Fibroblast of lung (primary cell): ENCODE results near the gene CERS1. TPM values are rescaled to one million over a fixed set of nuclear protein-coding genes. Genes with fewer than 3 reads are reported as not detected.

Experiments
- DNase-seq, 2 donors: peaks; one replicate each; pipeline versions ENCODE4 v3.0.0 to v3.0.0-alpha.2; 2010; ENCODE audit warnings: low read depth in 2 of 2
- H2AFZ ChIP-seq: 2 replicates; pipeline ENCODE4 v1.5.1; 2012; ENCODE audit warnings: low read length, control low read depth, inconsistent platforms
- H3K27ac ChIP-seq: 2 replicates; pipeline ENCODE4 v1.5.1; 2011; ENCODE audit warnings: low read length, control low read depth; ENCODE audit not compliant: insufficient read depth
- H3K27me3 ChIP-seq: 2 replicates; pipeline ENCODE4 v1.5.1; 2011; ENCODE audit warnings: mild to moderate bottlenecking, low read length; ENCODE audit not compliant: control insufficient read depth, insufficient read depth
- H3K36me3 ChIP-seq: 2 replicates; pipeline ENCODE4 v1.5.1; 2011; ENCODE audit warnings: low read length; ENCODE audit not compliant: control insufficient read depth, insufficient read depth
- H3K4me1 ChIP-seq: 2 replicates; pipeline ENCODE4 v1.5.1; 2011; ENCODE audit warnings: low read length; ENCODE audit not compliant: control insufficient read depth, insufficient read depth; ENCODE audit errors: extremely low read depth
- H3K4me2 ChIP-seq: 2 replicates; pipeline ENCODE4 v1.5.1; 2011; ENCODE audit warnings: low read length, control low read depth; ENCODE audit not compliant: insufficient read depth; ENCODE audit errors: extremely low read depth
- H3K4me3 ChIP-seq, 4 experiments: fragments of 200-600 bp in 1 of 4; sonication (generic) in 1 of 4; replicated peaks in 1 of 4; 2 replicates each; pipeline ENCODE4 v1.5.1; 2011 to 2016; ENCODE audit warnings: low read length in 4 of 4, low read depth in 3 of 4, mild to moderate bottlenecking in 3 of 4, control low read depth in 2 of 4, inconsistent platforms in 1 of 4, mixed read lengths in 1 of 4; ENCODE audit not compliant: insufficient read depth in 1 of 4; ENCODE audit errors: control extremely low read depth in 1 of 4
- H3K79me2 ChIP-seq: 2 replicates; pipeline ENCODE4 v1.5.1; 2012; ENCODE audit warnings: mild to moderate bottlenecking, low read length, inconsistent platforms; ENCODE audit not compliant: control insufficient read depth, insufficient read depth
- H3K9ac ChIP-seq: 2 replicates; pipeline ENCODE4 v1.5.1; 2011; ENCODE audit warnings: mild to moderate bottlenecking, low read length, control low read depth; ENCODE audit not compliant: insufficient read depth
- H3K9me3 ChIP-seq: 2 replicates; pipeline ENCODE4 v1.5.1; 2012; ENCODE audit warnings: low read depth, low read length; ENCODE audit not compliant: control insufficient read depth, insufficient read depth
- H4K20me1 ChIP-seq: 2 replicates; pipeline ENCODE4 v1.5.1; 2011; ENCODE audit warnings: low read length; ENCODE audit not compliant: control insufficient read depth, insufficient read depth; ENCODE audit errors: extremely low read depth
- CTCF ChIP-seq, 2 donors: IDR thresholded peaks in 1 of 2; conservative IDR thresholded peaks in 1 of 2; 1 replicate in 1 of 2; 2 replicates in 1 of 2; pipeline ENCODE4 v1.5.1; 2011 to 2012; ENCODE audit warnings: low read length in 2 of 2, control low read depth in 1 of 2, inconsistent platforms in 1 of 2, low read depth in 1 of 2, mild to moderate bottlenecking in 1 of 2
- EZH2 ChIP-seq: IDR thresholded peaks from 2 replicates; pipeline ENCODE4 v1.5.1; 2012; ENCODE audit warnings: low read length, control low read depth, mild to moderate bottlenecking; ENCODE audit errors: missing control alignments
- polyA plus RNA-seq, 2 donors: library from polyadenylated mRNA; depleted of rRNA in 1 of 2; stranded (reverse) in 1 of 2; unstranded in 1 of 2; fragments of >200 nt; gene quantifications; 2 replicates each; pipeline ENCODE4 v1.2.1, GENCODE V29; 2011 to 2012; ENCODE audit warnings: missing spikeins in 1 of 2
- total RNA-seq: library from RNA; depleted of rRNA; stranded (reverse); fragments of >200 nt; gene quantifications from 2 replicates; pipeline ENCODE4 v1.2.1, GENCODE V29; 2014

Gene CERS1
- total and polyA plus RNA-seq, 2 donors (not counting 1 experiment from before 2014, with no cell fraction given) = 0.23 to 1.7 TPM

DNA sequence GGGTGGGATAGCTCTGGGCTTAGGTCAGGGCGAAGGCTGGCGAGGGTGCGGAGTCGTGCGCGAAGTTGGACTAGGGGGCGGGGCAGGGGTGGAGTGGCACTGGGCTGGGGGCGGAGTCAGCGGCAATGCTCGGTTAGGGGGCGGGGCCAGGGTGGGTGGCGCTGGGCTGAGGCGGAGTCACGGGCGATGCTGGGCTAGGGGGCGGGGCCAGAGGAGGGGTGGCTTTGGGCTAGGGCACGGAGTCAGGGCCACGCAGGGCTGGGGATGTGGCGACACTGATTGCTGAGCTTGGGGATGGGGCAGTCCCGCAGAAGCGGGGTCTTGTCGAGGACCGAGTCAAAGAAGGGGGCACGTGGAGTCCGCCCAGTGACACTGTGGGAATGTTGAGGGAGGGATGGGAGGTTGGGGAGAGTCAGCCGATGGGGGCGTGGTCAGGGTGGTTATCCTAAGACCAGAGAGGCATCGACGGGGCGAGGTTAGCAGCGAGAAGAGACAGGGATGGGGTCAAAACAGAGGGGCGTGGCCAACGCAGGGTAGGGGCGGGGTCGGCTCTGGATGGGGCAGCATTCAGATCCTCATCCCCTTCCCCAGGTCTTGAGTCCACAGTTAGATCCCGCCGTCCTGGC, 36.4 kb upstream of the CERS1 start:
- Histone ChIP-seq H3K9ac (no peak overlapping the region), H3K36me3 (peaks cover 33% of the 10 kb centered on the region), H3K79me2 (no peaks in the 10 kb centered on the region), H2AFZ (no peak overlapping the region), H3K4me2 (no peak overlapping the region), H3K27me3 (no peaks in the 10 kb centered on the region), H3K27ac (no peak overlapping the region), H3K9me3 (no peaks in the 10 kb centered on the region), H4K20me1 (no peaks in the 10 kb centered on the region), H3K4me3 (no peak overlapping the region), H3K4me1 (no peaks in the 10 kb centered on the region)
- peak; percentile 35 to 40 for DNase-seq
- TF ChIP-seq CTCF (conservative IDR thresholded peaks at IDR 0.05 in 1 of 2, IDR thresholded peaks at IDR 0.05 in 1 of 2; ENCODE audit: low read depth in 1 of 2, low read length in 2 of 2) = no peak
- no peak for TF ChIP-seq EZH2

- H3K4me2 ChIP-seq = no peak overlapping the region
- no peaks in the 10 kb centered on the region for H3K4me1 ChIP-seq
- H3K9me3 ChIP-seq = no peaks in the 10 kb centered on the region
- H3K79me2 ChIP-seq = no peaks in the 10 kb centered on the region
- H3K4me3 ChIP-seq = no peak overlapping the region
- no peak overlapping the region for H3K27ac ChIP-seq
- no peak for TF ChIP-seq EZH2
- no peak for DNase-seq
- H3K27me3 ChIP-seq = no peaks in the 10 kb centered on the region
- no peaks in the 10 kb centered on the region for H4K20me1 ChIP-seq
- H3K9ac ChIP-seq = no peak overlapping the region
- no peak overlapping the region for H2AFZ ChIP-seq
- H3K36me3 ChIP-seq = peaks cover 33% of the 10 kb centered on the region
Observed at GRCh38 chr19:18931316-18932162, 35.6 kb upstream of the CERS1 start.

- no peak overlapping the region for H3K9ac ChIP-seq
- H4K20me1 ChIP-seq = no peaks in the 10 kb centered on the region
- no peak overlapping the region for H2AFZ ChIP-seq
- no peak overlapping the region for H3K27ac ChIP-seq
- peaks cover 40% of the 10 kb centered on the region for H3K36me3 ChIP-seq
- H3K9me3 ChIP-seq = no peaks in the 10 kb centered on the region
- H3K79me2 ChIP-seq = no peaks in the 10 kb centered on the region
- no peak overlapping the region for H3K4me3 ChIP-seq
- DNase-seq = no peak
- H3K27me3 ChIP-seq = no peaks in the 10 kb centered on the region
- TF ChIP-seq CTCF (conservative IDR thresholded peaks at IDR 0.05 in 1 of 2, IDR thresholded peaks at IDR 0.05 in 1 of 2; ENCODE audit: low read depth in 1 of 2, low read length in 2 of 2) (no peak), EZH2 (no peak)
- no peak overlapping the region for H3K4me2 ChIP-seq
- no peaks in the 10 kb centered on the region for H3K4me1 ChIP-seq
Observed at GRCh38 chr19:18929311-18929710, 33.4 kb upstream of the CERS1 start.
